ENCODE data around the gene A4GNT.
"Not testable (repeated sequence)": the region's sequence is repeated elsewhere in the genome, so short reads cannot be mapped to it uniquely, and the experiment has no call there.

A4GNT gene

DNA sequence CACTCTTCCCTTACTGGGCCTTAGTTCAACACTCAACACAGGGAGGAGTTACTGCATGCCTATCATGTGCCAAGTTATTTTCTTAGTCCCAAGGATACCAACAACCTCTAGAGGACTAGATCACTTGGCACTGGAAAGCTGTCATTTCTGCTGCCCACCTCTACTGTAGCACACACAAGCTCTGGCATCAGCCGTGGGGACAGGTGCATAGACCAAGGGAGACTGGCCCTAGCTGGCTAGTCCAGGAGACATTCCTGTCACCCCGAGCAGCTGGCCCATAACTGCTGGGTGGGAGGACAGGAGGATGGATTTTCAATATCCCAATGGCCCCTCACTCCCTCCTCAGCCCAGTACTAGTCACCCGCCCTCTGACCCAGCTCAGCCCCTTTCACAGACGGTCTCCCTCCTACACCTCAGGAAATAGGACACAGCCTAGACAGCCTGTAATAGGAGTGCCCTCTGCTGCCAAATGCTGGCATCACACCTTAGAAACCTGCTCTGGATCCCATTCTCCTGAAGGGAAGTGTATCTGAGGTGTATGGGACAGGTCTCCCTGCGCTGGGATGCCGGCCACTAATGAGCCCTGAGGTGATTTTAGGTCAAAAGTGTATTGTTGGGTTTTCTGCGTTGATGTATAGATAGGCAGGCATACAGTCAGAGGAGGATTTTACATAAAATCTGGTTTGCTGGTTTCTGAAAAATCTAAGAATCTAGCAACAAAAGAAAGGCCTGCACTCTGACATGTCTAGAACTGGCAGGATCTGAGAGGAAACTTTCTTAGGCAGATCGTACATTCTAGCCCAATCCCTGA is 13.4 kb downstream of the A4GNT start:
- DNase-seq: peak; percentile 38

GRCh38 chr3:138114988-138115971 is 16.9 kb downstream of the A4GNT start, which contains the start of gene DZIP1L:
Gene DZIP1L (minus strand): TSS chr3:138115608. CDS start chr3:138103971, 11,637 bp downstream.
- peak; percentile 9 for DNase-seq

GRCh38 chr3:138114431-138114918 is 17.7 kb downstream of the A4GNT start:
- DNase-seq: no peak

GRCh38 chr3:138113326-138113725 is 18.9 kb downstream of the A4GNT start:
- no peak for DNase-seq

DNA sequence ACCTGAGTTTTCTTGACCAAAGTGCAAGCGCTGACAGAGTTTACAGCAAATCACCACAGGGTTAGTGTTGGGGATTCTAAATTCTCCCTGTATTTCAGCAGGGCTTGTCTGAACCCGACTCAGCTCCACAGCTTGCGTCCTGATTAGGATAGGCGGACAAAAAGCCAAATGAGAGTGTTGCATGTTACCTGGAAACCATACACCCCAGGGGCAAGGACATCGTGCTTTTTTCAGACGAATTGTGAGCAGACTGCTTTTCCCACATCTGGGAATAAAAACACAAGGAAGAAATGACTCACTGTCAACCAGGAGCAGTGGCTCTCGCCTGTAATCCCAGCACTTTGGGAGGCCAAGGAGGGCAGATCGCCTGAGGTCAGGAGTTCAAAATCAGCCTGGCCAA is 19.8 kb downstream of the A4GNT start:
- no peak for DNase-seq

GRCh38 chr3:138105598-138105997 is 26.6 kb downstream of the A4GNT start:
- no peak for DNase-seq

- no peak for DNase-seq
Measured at GRCh38 chr3:138103466-138103865, 28.7 kb downstream of the A4GNT start.

GRCh38 chr3:138101351-138101940 is 30.7 kb downstream of the A4GNT start:
- DNase-seq: not testable (repeated sequence)

DNA sequence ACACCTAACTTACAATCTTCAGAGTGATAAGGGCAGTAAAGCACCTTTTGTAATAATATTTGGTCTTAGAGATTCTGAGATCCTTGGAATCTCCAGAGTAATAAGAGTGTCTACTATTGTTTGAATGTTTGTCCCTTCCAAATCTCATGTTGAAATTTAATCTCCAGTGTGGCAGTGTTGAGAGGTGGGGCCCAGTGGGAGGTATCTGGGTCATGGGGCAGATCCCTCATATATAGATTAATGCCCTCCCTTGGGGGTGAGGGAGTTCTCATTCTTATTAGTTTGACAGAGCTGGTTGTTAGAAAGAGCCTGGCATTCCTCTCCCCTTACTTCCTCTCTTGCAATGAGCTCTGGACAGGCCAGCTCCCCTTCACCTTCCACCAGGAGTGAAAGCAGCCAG is 32.8 kb downstream of the A4GNT start:
- no peak for DNase-seq

GRCh38 chr3:138097192-138098172 is 34.7 kb downstream of the A4GNT start:
- no peak for DNase-seq

DNA sequence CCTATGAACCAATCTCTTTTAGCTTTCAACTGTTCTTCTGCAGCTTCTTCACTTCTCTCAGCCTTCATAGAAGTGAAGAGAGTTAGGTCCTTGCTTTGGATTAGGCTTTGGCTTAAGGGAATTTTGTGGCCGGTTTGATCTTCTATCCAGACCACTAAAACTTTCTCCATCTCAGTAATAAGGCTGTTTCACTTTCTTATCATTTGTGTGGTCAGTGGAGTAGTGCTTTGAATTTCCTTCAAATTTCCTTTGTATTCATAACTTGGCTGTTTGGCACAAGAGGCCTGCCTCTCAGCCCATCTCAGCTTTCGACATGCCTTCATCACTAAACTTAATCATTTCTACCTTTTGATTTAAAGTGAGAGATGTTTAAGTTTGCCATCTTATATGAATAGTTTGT is 38.5 kb downstream of the A4GNT start:
- DNase-seq: no peak

DNA sequence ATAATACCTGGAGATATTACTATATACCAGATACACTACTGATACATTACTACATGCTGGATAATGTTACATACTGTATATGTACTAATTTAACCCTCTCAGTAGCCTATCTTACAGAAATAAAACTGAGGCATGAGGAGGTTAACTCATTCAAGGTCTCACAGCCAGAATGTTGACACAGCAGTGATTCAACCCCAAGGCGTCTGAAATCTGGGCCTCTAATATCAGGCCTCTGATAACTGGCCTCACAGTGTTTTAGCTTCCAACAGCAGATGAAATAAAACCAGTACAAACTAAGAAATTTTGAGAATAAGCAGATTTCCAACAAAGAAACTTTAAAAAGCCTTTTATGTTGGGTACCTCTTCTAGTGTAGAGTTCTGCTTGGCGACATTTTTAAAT is 40.2 kb downstream of the A4GNT start:
- DNase-seq: no peak

- DNase-seq: no peak
Measured at GRCh38 chr3:138089091-138089490, 43.1 kb downstream of the A4GNT start.

GRCh38 chr3:138085745-138086144 is 46.4 kb downstream of the A4GNT start:
- not testable (repeated sequence) for DNase-seq

DNA sequence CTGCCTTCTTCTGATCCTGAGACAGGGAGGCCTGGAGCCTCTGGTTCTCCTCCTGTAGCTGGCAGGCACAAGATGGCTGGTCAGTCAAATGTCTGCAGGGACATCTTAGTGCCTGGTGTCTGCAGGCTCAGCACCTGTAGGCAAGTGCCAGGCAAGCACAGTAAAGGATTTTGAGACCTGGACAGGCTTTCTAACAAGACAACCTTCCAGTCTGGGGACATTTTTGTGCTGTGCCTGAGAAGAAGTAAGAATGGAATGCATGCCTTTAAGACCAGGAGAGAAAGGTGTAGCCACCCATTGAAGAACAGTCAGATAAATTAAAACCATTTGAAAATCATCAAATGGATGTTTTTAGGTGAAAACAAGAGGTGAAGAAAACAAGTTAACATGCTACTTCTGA is 48.0 kb downstream of the A4GNT start:
- DNase-seq: no peak

DNA sequence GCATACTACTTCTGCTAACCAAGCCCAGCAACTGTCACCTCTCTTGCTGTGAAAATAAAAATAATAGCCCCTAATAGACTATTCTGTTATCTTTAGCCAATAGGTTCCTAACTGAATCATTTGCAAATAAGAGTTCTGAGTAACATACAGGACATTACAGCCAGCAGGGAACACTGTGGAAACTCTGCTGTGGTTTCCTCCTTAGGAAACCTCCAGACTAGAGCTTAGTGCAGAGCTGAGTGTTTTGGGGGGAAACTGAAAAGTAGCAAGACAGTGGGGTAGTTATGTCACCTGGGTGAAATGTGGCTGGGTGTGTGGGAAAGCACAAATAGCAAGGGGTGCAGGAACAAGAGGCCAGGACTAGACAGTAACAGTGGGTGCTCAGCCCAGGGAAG is 49.2 kb downstream of the A4GNT start:
- no peak for DNase-seq

GRCh38 chr3:138082085-138082991 is 49.9 kb downstream of the A4GNT start:
- no peak for DNase-seq

GRCh38 chr3:138081371-138082084 is 50.7 kb downstream of the A4GNT start:
- DNase-seq: no peak

DNA sequence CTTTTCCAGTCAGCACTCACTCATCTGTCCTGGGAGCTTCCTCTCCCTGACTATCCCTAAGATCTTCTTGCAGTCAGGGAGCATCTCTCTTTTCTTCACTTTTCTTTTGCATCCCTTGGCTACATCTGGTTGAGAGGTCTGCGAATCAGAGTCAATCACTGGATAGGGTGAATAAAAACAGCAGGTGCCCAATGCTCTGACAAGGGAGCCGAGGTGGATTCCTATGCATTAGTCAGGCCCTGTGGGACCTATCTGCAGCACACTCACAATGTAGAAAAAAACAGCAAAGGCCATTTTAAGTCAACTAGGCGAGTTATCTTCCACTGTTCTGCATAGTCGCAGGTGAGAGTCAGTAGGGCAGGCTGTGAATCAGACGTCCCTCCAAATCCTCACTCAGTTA is 52.3 kb downstream of the A4GNT start:
- no peak for DNase-seq

DNA sequence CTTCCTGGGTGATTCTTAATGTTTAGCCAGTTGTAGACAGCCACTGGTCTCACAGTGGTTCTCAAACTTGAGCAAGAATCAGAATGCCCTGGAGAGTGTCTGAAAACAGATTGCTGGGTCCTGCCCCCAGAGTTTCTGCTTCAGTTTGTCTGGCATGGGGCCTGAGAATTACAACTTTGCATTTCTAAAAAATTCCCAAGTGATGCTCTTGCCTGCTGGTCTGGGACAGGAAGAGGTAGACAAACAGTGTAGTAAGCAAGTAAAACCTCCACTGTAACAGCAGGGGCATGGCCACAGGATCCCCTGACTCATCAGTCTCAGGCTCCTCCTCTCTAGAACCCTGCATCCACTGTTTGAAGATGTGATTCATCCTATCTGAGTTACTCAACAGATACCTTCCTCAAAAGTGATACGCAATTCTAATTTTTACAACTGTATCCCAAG is 53.3 kb downstream of the A4GNT start:
- DNase-seq: peak; percentile 29

All from CD4-positive, alpha-beta T cell treated with Interferon gamma for 1 hour (primary cell).